ENCODE measurements around the gene COA5.
"Not testable (repeated sequence)": the region's sequence is repeated elsewhere in the genome, so short reads cannot be mapped to it uniquely, and the experiment has no call there.

The COA5 gene

DNA sequence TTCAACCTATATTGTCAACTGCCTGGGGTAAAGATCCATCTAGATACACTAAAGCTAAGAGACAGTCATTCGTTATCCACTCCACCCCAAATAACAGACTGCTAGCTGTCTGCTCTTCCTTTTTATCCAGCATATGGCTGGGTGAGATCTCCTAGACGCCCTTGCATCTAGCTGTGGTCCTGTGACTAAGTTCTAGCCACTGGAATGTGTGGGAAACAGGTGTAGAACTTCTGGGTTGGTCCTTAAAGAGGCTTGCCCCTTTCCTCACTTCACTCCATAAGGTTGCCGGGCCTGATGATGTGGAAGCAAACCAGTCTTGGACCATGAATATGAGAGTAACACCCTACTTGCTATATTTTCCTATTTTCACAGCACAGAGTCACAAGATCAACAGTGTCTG lies 3.2 kb downstream of the COA5 start:
- no peak for DNase-seq

- DNase-seq, result peak; percentile 16
Measured at GRCh38 chr2:98604547-98604946, 3.8 kb downstream of the COA5 start.

GRCh38 chr2:98601532-98602132 lies 6.7 kb downstream of the COA5 start:
- no peak for DNase-seq

- DNase-seq, result no peak
Measured at GRCh38 chr2:98598781-98599428, 9.4 kb downstream of the COA5 start.

GRCh38 chr2:98594665-98595064 lies 13.6 kb downstream of the COA5 start:
- not testable (repeated sequence) for DNase-seq

DNA sequence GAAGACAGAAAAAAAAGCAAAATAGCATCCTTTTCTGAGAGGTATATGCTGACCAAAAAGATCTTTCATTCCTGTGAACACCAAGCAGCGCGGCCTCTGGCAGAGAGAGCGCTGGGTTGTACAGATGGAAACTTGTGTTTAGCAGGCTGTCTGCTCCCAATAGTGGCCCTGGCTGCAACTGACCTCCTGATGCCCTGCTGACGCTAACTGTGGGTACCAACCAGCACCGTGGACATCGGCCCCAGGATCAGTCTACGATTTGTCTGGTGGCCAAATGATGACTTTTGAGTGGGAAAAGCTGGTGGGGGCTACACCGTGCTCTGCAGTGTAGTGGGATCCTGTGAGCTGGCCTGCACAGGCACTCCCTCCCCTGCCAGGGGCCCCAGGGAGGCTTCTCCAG lies 15.7 kb downstream of the COA5 start:
- no peak for DNase-seq

DNA sequence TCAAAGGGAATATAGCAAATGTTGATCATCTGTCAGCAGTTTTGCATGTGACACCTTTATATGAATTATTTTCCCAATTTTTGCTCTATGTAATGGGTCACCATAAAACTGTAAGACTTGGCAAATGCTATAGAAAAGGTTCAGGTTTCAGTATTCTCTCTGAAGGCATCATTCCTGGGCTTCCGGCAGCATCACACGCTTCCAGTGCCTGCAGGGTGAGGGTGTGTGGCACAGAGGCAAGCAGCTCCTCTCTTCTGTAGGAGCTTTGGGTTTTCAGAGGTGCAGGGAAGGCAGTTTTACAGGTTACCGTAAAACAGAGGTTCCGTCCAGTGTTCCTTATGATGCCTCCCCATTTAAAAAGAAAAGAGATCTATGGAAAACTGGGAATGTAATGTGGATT lies 18.8 kb downstream of the COA5 start:
- DNase-seq, result no peak

DNA sequence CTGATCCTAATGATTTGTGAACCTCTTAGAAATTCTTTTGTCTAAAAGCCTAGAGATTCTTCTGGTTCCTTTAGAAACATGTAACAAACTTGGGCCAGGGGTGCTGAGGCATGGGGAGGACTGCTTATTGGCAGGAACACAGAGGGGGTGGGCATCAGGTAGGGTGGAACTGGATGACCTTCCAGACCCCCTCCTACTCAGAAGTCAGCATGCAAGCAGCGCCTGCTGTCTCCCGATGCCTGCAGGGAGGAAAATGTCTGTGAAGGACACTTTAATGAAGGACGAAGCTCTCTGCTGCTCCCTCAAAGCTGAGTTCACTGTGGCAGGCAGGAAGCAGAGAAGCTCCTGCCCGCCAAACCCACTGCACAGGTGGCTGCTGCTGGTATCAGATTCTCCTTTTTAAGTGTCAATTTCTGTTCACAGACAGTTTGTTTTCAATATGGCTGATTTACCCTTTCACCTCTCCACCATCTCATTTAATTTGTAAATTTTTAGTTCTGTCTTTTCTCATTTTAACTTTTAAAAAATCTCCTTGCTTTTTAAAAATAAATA lies 19.4 kb downstream of the COA5 start:
- DNase-seq, result no peak

- no peak for DNase-seq
Measured at GRCh38 chr2:98586551-98587140, 21.7 kb downstream of the COA5 start.

GRCh38 chr2:98585386-98585785 lies 22.9 kb downstream of the COA5 start:
- no peak for DNase-seq

DNA sequence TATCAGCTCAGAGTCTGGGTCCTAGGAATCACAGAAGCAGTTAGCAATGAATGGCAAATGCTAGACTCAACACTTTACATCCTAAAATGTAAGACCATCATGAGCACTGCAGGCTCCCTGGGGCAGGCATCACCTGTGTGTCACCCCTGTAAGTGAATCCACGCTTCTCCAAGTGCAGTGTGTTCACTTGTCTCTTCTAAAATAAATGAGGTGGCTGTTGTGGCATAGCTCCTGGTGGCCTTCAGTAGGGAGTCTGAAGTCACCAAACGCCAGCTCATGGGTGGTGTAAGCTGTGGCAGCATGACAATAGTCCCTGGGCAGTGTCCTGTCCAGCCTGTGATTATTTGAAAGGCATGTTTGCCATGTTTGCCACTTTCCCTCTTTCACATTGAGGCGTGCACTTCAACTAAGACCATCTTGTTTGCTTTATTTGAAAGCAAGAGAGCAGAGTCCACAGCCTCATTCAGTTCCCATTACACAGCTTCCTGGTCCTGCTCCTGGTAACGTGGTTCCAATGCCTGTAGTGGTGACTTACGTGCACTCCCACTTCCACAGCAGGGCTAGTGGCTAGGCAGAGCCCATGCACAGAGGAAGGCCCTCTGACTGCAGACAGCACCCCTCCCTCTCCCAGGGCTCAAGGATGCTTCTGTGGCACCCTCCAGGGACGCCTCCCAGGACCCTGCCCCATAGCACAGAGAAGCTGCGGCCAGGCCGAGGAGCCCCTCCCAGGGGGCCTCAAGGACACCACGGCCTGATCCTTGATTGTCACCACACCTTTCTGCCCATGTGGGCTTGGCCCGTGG lies 24.3 kb downstream of the COA5 start:
- DNase-seq, result no peak

DNA sequence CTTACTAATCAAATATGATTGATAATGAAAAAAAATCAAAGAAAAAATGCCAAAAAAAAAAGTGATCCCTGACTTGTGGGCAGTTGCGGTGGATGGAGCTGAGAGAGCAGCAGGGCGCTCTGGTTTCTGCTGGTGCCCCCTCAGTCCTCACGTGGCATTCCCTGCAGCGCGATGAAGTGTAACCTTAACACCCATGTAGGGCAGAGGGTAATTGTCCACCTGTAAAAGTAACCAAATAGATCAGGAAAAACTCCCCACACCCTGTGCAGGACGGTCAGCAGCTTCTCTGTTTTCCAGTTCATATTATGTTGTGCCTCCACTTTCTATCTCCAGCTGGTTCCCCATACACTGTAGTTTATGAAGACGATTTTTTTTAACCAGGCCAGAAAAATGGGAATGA lies 25.0 kb downstream of the COA5 start:
- no peak for DNase-seq

- DNase-seq, result no peak
Measured at GRCh38 chr2:98582523-98582922, 25.8 kb downstream of the COA5 start.

DNA sequence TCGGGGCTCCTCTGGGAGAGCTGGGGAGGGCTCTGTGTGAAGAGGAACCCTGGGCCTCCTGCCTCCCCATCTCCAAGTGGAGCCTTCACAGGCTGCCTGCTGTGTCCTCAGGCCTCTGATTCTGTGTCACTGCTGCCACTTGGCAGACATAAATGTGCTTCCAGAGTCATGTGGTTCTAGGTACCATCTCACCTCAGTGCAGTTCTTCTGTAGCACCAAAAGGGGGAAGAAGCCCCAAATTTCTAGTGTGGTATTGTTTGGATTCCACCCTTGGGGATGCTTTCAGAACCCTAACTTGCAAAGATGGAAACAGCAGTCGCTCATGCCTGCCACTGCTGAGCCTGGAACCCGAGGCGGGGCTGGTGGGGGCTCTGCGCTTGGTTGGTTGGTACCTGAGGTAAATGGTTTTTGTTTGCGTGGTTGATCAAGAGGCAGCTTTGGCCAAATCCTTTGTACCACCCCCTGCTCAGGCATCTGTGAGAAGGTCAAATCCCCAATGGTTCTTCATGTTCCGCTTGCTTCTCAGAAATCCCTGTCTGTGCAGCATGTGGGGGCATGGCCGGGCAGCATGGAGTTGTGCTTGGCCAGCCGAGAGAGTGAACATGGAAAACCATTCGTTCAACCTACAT lies 27.5 kb downstream of the COA5 start:
- no peak for DNase-seq

- no peak for DNase-seq
Measured at GRCh38 chr2:98579926-98580325, 28.4 kb downstream of the COA5 start.

DNA sequence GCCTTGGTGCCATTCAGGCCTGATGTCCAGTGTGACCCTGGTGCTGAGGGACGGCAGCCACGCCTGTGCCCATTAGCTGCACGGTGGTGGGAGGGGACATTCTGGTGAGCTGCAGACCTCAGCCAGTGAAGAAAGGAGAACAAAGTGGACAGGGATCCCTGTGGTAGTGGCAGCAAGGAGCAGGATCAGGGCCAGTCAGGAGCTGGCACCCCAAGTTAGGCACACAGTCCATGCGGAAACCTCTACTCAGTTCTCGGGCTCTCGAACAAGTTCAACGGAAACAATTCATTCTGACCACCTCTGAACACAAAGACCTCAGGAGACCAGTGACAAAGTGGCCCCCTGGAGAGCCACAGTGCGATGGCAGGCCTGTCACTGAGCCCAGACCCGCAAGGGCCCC lies 30.1 kb downstream of the COA5 start:
- DNase-seq, result no peak

GRCh38 chr2:98577313-98577712 lies 31.0 kb downstream of the COA5 start:
- DNase-seq, result no peak

DNA sequence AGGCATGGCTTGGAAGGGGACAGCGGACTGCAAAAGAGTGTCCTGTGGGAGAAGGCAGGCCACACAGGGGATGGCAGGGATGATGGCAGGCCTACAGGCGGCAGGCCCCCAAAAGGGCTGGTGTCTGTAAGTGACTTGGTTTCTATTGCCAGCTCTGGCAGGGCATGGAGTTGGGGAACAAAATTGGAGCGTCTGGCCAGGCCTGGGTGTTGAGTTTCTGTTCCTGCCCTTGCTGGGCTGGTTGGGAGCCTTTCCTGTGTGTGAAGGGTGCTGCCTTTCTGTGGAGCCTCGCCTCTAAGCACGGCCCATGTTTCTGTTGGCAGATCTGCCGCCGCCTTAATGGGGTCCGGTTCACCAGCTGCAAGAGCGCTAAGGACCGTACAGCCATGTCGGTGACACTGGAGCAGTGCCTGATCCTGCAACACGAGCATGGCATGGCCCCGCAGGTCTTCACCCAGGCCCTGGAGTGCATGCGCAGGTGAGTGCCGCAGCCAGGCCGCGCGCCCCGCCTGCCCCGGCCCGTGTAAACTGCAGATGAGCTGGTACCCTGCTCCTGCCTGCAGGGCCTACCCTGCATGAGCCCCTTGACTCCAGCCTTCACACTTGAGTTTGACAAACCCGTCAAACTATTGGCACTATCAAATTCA lies 31.5 kb downstream of the COA5 start:
- no peak for DNase-seq

GRCh38 chr2:98573426-98573825 lies 34.9 kb downstream of the COA5 start:
- DNase-seq, result no peak

DNA sequence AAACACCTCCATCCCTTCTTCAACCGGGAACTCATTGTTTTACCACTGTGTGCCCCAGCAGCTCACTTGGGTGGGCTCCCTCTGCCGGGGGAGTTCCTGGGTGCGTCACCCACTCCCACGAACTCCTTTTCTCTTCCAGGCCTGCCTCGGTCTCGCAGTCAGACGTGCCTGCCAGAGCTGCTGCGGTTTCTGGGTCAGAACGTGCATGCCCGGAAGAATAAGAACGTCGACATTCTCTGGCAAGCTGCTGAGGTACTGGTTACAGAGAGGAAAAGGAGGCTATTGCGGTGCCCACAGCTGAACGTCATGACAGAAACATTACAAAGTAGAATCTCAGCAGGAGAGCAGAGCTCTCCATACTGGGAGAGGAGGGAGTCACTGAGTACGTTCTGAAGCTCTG lies 35.6 kb downstream of the COA5 start:
- no peak for DNase-seq

GRCh38 chr2:98572211-98572610 lies 36.1 kb downstream of the COA5 start:
- DNase-seq, result no peak

DNA sequence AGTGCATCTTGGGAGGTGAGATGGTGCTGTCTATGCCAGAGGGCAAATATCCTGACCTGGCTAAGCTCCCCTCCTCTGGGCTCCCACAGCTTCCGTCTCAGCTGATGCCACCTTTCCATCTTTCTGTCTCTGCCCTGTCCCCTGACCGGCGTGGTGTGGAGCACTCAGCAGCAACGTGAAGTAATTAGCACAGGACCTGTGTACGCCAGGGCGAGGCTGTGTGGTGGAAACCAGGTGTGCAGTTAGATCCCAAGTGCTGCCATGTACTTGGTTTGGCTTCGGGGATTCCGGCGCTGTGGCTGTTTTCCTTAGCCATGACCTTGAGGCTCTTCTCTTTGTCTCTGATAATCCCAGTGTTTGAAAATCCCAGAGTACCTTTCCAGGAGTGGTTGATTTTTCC lies 36.5 kb downstream of the COA5 start:
- no peak for DNase-seq

Measured in activated CD4-positive, alpha-beta T cell treated with anti-CD3 and anti-CD28 coated beads for 48 hours (primary cell).